Measurements from ENCODE around the gene SPON2. TPM values are rescaled to one million over a fixed set of nuclear protein-coding genes. Genes with fewer than 3 reads are reported as not detected.
A peak's percentile ranks its signal among the peaks of the same experiment; 100 is the strongest.

SPON2 gene
- total RNA-seq, 3 donors from 2014 or later, result 19.6 to 42.1 (median 41.4) TPM

- Histone ChIP-seq H3K36me3 (ENCODE audit: low read depth) (no peaks in the 10 kb centered on the region), H3K4me1 (ENCODE audit: low read depth) (peaks cover 13% of the 10 kb centered on the region), H3K9me3 (no peaks in the 10 kb centered on the region), H3K4me3 (no peak overlapping the region)
- TF ChIP-seq, protein P1, sequence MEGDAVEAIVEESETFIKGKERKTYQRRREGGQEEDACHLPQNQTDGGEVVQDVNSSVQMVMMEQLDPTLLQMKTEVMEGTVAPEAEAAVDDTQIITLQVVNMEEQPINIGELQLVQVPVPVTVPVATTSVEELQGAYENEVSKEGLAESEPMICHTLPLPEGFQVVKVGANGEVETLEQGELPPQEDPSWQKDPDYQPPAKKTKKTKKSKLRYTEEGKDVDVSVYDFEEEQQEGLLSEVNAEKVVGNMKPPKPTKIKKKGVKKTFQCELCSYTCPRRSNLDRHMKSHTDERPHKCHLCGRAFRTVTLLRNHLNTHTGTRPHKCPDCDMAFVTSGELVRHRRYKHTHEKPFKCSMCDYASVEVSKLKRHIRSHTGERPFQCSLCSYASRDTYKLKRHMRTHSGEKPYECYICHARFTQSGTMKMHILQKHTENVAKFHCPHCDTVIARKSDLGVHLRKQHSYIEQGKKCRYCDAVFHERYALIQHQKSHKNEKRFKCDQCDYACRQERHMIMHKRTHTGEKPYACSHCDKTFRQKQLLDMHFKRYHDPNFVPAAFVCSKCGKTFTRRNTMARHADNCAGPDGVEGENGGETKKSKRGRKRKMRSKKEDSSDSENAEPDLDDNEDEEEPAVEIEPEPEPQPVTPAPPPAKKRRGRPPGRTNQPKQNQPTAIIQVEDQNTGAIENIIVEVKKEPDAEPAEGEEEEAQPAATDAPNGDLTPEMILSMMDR (IDR thresholded peaks at IDR 0.05), result no peak
- DNase-seq, result peak; percentile 14 to 43 (median 16)
- intact Hi-C loops (cut with DNase I, micrococcal nuclease), result no loop called here
- ATAC-seq, result no peak
These were observed 25.9 kb upstream of the SPON2 start for GRCh38 chr4:1198098-1198844.

GRCh38 chr4:1196421-1197183, 24.2 kb upstream of the SPON2 start:
- TF ChIP-seq, protein P1 (IDR thresholded peaks at IDR 0.05), result no peak
- H3K9me3 ChIP-seq, result no peaks in the 10 kb centered on the region

GRCh38 chr4:1195891-1196401, 23.6 kb upstream of the SPON2 start:
- ATAC-seq, result no peak
- no peaks in the 10 kb centered on the region for H3K9me3 ChIP-seq
- no peak overlapping the region for H3K4me3 ChIP-seq
- DNase-seq, result peak in 1 of 3 donors; percentile 21
- no peaks in the 10 kb centered on the region for H3K36me3 ChIP-seq (ENCODE audit: low read depth)
- TF ChIP-seq, protein P1 (IDR thresholded peaks at IDR 0.05), result no peak
- peaks cover 26% of the 10 kb centered on the region for H3K4me1 ChIP-seq (ENCODE audit: low read depth)
- intact Hi-C loops (cut with DNase I, micrococcal nuclease), result no loop called here

More at GRCh38 chr4:1196421-1197183, 24.2 kb upstream of the SPON2 start:
- no peak overlapping the region for H3K4me3 ChIP-seq
- no peaks in the 10 kb centered on the region for H3K36me3 ChIP-seq (ENCODE audit: low read depth)
- H3K4me1 ChIP-seq (ENCODE audit: low read depth), result peaks cover 23% of the 10 kb centered on the region
- ATAC-seq, result no peak
- DNase-seq, result peak in 1 of 3 donors; percentile 12
- intact Hi-C loops (cut with DNase I, micrococcal nuclease), result no loop called here

GRCh38 chr4:1195109-1195671, 22.8 kb upstream of the SPON2 start:
- no peak overlapping the region for H3K4me3 ChIP-seq
- no peaks in the 10 kb centered on the region for H3K36me3 ChIP-seq (ENCODE audit: low read depth)
- TF ChIP-seq, protein P1 (IDR thresholded peaks at IDR 0.05), result no peak
- H3K4me1 ChIP-seq (ENCODE audit: low read depth), result peaks cover 23% of the 10 kb centered on the region
- DNase-seq, result peak; percentile 4 to 56 (median 31)
- intact Hi-C loops (cut with DNase I, micrococcal nuclease), result no loop called here
- ATAC-seq, result no peak
- H3K9me3 ChIP-seq, result no peaks in the 10 kb centered on the region

DNA sequence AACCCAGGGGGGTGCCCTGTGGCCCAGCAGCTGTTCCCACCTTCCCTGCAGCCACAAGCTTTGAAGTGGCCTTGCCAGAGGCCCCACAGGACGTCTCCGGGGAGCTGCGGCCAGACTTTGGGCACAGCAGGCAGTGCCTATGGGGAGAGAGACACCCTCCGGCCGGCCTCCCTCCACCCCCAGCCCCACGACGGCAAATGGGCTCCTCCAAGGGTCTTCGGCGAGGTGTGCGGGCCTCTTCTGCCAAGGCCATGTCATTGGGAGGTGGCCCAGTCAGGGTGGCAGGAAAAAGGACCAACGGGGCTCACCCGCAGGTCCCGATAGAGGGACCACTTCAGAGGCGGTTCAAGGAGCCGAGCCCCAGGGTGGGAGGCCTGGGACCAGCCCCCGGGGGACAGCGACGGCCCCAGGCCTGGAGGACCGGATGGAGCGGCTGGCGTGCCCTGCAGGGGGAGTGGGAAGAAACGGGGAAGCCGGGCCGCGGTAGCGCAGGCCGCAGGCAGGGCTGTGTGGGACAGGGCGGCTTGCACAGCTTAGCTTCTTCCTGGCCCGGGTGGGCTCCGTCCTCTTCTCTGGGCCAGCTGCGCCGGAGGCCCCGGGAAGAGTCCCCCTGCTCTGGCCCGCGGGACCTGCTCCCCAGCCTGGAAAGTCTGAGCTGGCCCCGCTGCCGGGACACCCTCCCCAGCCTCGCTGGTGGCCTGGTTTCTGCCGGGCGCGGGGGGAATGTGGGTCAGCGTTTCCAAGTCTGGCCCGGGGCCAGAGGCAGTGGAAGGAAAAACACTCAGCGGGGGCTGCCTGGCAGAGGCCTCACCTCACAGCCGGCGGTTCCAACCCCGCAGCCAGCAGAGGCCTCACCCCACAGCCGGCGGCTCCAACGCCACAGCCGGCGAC, 21.9 kb upstream of the SPON2 start:
- ATAC-seq (peak; percentile 2), DNase-seq (peak; percentile 35 to 70 (median 68))
- Histone ChIP-seq H3K9me3 (no peaks in the 10 kb centered on the region), H3K36me3 (ENCODE audit: low read depth) (no peaks in the 10 kb centered on the region), H3K4me3 (no peak overlapping the region), H3K4me1 (ENCODE audit: low read depth) (peaks cover 20% of the 10 kb centered on the region)
- intact Hi-C loops (cut with DNase I, micrococcal nuclease), result no loop called here
- TF ChIP-seq, protein P1 (IDR thresholded peaks at IDR 0.05), result no peak
